Mesodermal cell (in vitro differentiated cells): ENCODE data around the gene MYOZ2.

Source experiments
- H3K27ac ChIP-seq: 2 replicates; pipeline ENCODE4 v1.7.0; 2013; ENCODE audit warnings: mild to moderate bottlenecking, low read depth, low read length, moderate library complexity; ENCODE audit not compliant: severe bottlenecking
- H3K36me3 ChIP-seq: 2 replicates; pipeline ENCODE4 v1.7.1; 2013; ENCODE audit warnings: mild to moderate bottlenecking, low read length, moderate library complexity; ENCODE audit not compliant: control insufficient read depth, insufficient read depth
- H3K4me1 ChIP-seq: one replicate; pipeline ENCODE4 v1.7.1; 2013; ENCODE audit warnings: mild to moderate bottlenecking, low read length; ENCODE audit not compliant: insufficient read depth, control insufficient read depth, poor library complexity, severe bottlenecking
- H3K4me3 ChIP-seq: 2 replicates; pipeline ENCODE4 v1.7.0; 2013; ENCODE audit warnings: low read length, control low read depth, mild to moderate bottlenecking; ENCODE audit not compliant: insufficient read depth, poor library complexity, severe bottlenecking; ENCODE audit errors: extremely low read depth
- H3K9me3 ChIP-seq: 2 replicates; pipeline ENCODE4 v1.7.1; 2013; ENCODE audit warnings: mild to moderate bottlenecking, low read length, moderate library complexity; ENCODE audit not compliant: control insufficient read depth
- WGBS, 2 experiments: methylation state at CpG; one replicate each; pipeline ENCODE4 v1.1.5; 2013; ENCODE audit warnings: missing lambda C conversion rate in 2 of 2; ENCODE audit not compliant: insufficient coverage in 2 of 2; 5-methylcytosine and 5-hydroxymethylcytosine counted together

The MYOZ2 gene

GRCh38 chr4:119233750-119234149, 98.1 kb downstream of the MYOZ2 start:
- H3K27ac ChIP-seq: no peak overlapping the region
- WGBS, 2 experiments: 61 to 100% methylated on average over 1 to 3 of the region's 3 CpGs
- peaks cover 66% of the 10 kb centered on the region for H3K36me3 ChIP-seq
- H3K4me3 ChIP-seq: no peak overlapping the region
- H3K4me1 ChIP-seq: no peaks in the 10 kb centered on the region
- H3K9me3 ChIP-seq: no peaks in the 10 kb centered on the region

GRCh38 chr4:119237201-119237600, 101.6 kb downstream of the MYOZ2 start:
- Histone ChIP-seq H3K9me3 (no peaks in the 10 kb centered on the region), H3K4me3 (no peak overlapping the region), H3K36me3 (peaks cover 42% of the 10 kb centered on the region), H3K4me1 (no peaks in the 10 kb centered on the region), H3K27ac (no peak overlapping the region)
- WGBS, 2 experiments: 89 to 96% methylated on average over 5 to 8 of the region's 9 CpGs
